Activated naive CD4-positive, alpha-beta T cell treated with anti-CD3 and anti-CD28 coated beads, Interleukin-2, amount 50 U/mL, for 72 hours (primary cell): Measurements from ENCODE around the gene MRPL41. TPM values are rescaled to one million over a fixed set of nuclear protein-coding genes. Genes with fewer than 3 reads are reported as not detected.
"Not testable (repeated sequence)": the region's sequence is repeated elsewhere in the genome, so short reads cannot be mapped to it uniquely, and the experiment has no call there.

Source experiments
- ATAC-seq, 2 donors: fragments of 150-1000 bp; cut with Tn5 transposase; 2 replicates each; pipeline ENCODE4 v1.10.0; 2021; ENCODE audit warnings: mild to moderate bottlenecking in 2 of 2, moderate library complexity in 2 of 2
- DNase-seq, 2 donors: peaks; one replicate each; pipeline ENCODE4 v3.0.0; 2021 to 2022; ENCODE audit warnings: low spot score in 2 of 2
- H3K27ac Mint-ChIP-seq, 2 donors: one replicate each; pipeline ENCODE4 v1.8.0; 2022; ENCODE audit warnings: mild to moderate bottlenecking in 2 of 2, mixed read lengths in 2 of 2
- H3K36me3 Mint-ChIP-seq, 2 donors: one replicate each; pipeline ENCODE4 v1.8.0; 2022; ENCODE audit warnings: mixed read lengths in 2 of 2
- H3K9me3 Mint-ChIP-seq, 2 donors: one replicate each; pipeline ENCODE4 v1.8.0; 2022; ENCODE audit warnings: mixed read lengths in 2 of 2
- total RNA-seq, 2 donors: library from RNA; stranded (reverse); gene quantifications; one replicate each; pipeline ENCODE4 v1.2.3, GENCODE V29; 2022

Gene MRPL41
- total RNA-seq, 2 donors from 2014 or later, result 21.2 to 31.6 TPM

DNA sequence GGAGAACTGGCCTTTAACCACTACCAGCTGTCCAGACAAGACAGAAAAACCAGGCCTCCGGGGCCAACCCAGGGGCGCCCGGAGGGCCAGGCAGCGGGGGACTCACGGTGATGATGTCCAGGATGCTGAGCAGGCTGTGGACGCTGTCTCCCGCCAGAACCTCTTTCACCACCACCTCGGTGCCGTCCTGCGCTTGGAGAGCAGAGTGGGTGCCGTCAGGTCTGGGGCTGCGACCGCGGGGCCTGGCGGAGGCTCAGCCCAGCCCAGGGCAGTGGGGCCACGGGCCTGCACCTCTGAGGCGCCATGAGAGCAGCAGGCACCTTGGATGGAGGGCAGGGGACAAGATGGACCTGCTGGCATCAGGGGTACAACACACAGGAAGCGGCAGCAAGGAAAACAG lies 11.1 kb upstream of the MRPL41 start:
- Mint-ChIP-seq H3K9me3 (peaks cover 5% of the 10 kb centered on the region in 2 donors), H3K27ac (no peak overlapping the region), H3K36me3 (peaks cover 5 to 7% of the 10 kb centered on the region in 2 donors)
- DNase-seq (no peak), ATAC-seq (no peak)

DNA sequence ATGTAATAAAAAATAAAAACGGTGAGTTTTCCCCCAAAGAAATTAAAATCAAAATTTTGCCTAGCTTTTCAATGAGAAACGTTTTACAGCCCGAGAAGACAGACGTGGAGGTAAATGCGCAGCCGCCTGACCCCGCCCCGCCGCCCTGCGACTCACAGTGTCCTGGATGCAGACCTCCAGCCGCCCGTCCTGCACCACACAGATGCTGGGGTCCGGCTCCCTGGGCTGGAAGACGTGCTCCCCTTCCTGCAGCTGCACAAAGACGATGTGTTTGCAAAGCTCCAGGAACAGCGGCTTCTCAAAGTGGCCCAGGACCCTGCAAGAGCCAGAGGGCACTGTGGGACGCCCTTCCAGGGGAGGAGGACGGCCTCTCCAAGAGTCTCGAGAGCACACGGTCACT lies 9.2 kb upstream of the MRPL41 start:
- Mint-ChIP-seq H3K36me3 (no peaks in the 10 kb centered on the region), H3K27ac (peak overlapping the region in 1 of 2 donors; percentile 81), H3K9me3 (no peaks in the 10 kb centered on the region)
- no peak for DNase-seq
- no peak for ATAC-seq

DNA sequence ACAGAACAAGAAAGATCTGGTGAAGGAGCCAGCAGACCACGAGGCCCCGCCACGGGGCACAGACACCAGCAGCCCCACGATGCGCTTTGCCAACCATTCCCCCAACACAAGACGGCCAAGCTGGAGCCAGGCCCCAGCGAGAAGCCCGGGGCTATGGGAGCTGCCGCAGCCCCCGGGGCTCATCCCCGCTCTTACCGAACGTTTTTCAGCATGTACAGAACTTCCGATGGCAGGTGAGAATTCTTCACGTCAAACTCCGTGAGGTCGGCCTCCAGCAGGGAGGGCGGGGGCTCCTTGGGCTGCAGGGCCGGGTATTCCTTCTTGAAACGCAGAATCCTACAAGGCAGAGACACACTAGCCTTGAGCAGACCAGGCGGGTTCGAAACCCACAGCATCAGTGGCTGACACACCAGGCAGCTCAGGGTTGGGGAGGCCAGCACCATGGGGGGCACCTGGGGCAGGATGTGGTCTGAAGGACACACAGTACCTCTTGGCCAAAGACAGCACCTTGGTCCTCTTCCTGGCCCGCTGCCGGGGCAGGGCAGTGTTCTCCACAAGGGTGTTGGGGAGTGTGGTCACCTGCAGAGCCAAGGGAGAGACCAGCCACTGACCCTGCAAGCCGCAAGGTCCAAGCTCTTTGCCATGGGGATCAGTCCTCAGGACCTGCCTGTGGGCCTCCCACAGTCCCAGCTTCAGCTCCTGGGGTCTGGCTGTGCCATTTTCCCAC lies 8.3 kb upstream of the MRPL41 start:
- H3K27ac Mint-ChIP-seq, result no peak overlapping the region
- ATAC-seq, result no peak
- no peaks in the 10 kb centered on the region for H3K36me3 Mint-ChIP-seq
- DNase-seq, result no peak
- no peaks in the 10 kb centered on the region for H3K9me3 Mint-ChIP-seq

GRCh38 chr9:137544176-137544760 lies 7.4 kb upstream of the MRPL41 start:
- H3K9me3 Mint-ChIP-seq, result no peaks in the 10 kb centered on the region
- DNase-seq (no peak), ATAC-seq (peak in 1 of 2 donors; percentile 24)
- H3K36me3 Mint-ChIP-seq, result no peaks in the 10 kb centered on the region
- peak overlapping the region; percentile 41 to 85 for H3K27ac Mint-ChIP-seq

- no peaks in the 10 kb centered on the region for H3K9me3 Mint-ChIP-seq
- ATAC-seq, result no peak
- DNase-seq, result no peak
- no peak overlapping the region for H3K27ac Mint-ChIP-seq
- no peaks in the 10 kb centered on the region for H3K36me3 Mint-ChIP-seq
Measured at GRCh38 chr9:137545123-137545522, 6.6 kb upstream of the MRPL41 start.

DNA sequence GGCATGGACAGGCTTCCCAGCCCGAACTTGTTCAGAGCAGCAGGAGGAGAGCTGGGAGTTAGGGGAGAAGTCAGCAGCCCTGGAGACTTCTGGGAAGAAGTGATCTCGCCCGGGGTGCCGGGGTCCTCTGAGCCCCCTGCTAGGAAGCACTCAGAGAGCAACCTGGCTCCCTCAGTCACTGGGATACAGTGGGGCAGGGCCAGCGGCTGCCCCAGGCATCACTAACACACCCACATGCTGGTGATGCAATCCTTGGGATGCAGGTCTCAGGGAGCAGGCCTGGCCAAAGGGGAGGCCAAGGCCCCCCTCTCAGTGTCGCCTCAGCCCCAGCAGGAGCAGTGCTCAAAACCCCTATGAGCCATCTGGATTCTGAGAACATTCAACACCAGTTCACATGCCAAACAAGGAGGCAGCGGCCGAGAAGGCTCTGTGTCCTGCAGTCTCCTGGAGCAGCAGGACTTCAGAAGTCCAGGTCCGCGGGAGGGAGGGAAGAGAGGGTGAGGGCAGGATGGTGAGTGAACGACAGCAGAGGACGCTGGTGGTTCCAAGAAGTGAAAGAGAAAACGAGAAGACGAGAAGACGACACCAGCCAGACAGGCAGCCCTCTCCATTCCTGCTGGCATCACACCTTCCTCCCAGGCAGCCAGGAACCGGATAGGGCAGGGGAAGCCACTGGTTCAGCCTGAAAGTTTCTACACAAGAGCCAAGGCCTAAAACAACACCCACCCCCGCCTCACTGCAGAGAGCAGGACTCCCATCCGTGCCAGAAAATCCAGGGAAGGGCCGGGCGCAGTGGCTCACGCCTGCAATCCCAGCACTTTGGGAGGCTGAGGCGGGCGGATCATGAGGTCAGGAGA lies 3.8 kb upstream of the MRPL41 start:
- ATAC-seq, result no peak
- peak overlapping the region; percentile 40 to 65 for H3K27ac Mint-ChIP-seq
- DNase-seq, result no peak
- peaks cover 0 to 7% of the 10 kb centered on the region in 2 donors for H3K36me3 Mint-ChIP-seq
- no peaks in the 10 kb centered on the region for H3K9me3 Mint-ChIP-seq

GRCh38 chr9:137550231-137550621 lies 1.5 kb upstream of the MRPL41 start, which contains the start of gene PNPLA7:
PNPLA7 (minus strand) TSS chr9:137550402; CDS start chr9:137550197, 205 bp downstream.
- DNase-seq, result peak in 1 of 2 donors; percentile 48
- ATAC-seq, result peak; percentile 21
- Mint-ChIP-seq H3K36me3 (peaks cover 0 to 7% of the 10 kb centered on the region in 2 donors), H3K9me3 (no peaks in the 10 kb centered on the region), H3K27ac (peak within 1 kb of the TSS in 1 of 2 donors; percentile 68)

DNA sequence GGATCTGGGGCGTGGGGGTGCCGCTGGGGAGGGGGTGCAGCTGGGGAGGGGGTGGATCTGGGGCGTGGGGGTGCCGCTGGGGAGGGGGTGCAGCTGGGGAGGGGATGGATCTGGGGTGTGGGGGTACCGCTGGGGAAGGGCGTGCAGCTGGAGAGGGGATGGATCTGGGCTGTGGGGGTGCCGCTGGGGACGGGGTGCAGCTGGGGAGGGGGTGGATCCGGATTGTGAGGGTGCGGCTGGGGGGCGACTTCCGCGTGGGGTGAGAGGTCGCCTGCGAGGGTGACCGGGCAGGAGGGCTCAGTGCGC lies 768 bp upstream of the MRPL41 start:
- not testable (repeated sequence) for H3K36me3 Mint-ChIP-seq, DNase-seq, H3K9me3 Mint-ChIP-seq, H3K27ac Mint-ChIP-seq
- ATAC-seq, result peak in 1 of 2 donors; percentile 0

- no peaks in the 10 kb centered on the region for H3K9me3 Mint-ChIP-seq
- peak overlapping the region; percentile 81 to 82 for H3K27ac Mint-ChIP-seq
- no peak for DNase-seq
- H3K36me3 Mint-ChIP-seq, result peaks cover 0 to 7% of the 10 kb centered on the region in 2 donors
- peak; percentile 7 to 8 for ATAC-seq
Measured at GRCh38 chr9:137552022-137552768, 516 bp downstream of the MRPL41 start.

GRCh38 chr9:137553654-137554053 lies 2.0 kb downstream of the MRPL41 start:
- H3K9me3 Mint-ChIP-seq, ATAC-seq, H3K27ac Mint-ChIP-seq, H3K36me3 Mint-ChIP-seq, DNase-seq: not testable (repeated sequence)

DNA sequence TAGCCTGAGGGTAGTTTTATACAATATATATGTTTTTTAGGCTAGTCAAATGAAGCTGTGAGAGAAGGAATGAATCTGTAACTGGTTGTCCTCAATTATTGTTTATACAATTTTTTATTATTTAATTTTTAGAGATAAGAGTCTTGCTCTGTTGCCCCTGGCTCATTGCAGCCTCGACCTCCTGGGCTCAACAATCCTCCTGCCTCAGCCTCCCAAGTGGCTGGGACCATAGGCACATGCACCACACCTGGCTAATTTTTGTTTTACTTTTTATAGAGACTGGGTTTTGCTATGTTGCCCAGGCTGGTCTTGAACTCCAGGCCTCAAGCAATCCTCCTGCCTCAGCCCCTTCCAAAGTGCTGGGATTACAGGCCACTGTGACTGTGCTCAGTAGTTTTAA lies 2.7 kb downstream of the MRPL41 start:
- Mint-ChIP-seq H3K27ac (no peak overlapping the region), H3K9me3 (no peaks in the 10 kb centered on the region), H3K36me3 (peaks cover under 1 to 7% of the 10 kb centered on the region in 2 donors)
- DNase-seq, result no peak
- no peak for ATAC-seq

DNA sequence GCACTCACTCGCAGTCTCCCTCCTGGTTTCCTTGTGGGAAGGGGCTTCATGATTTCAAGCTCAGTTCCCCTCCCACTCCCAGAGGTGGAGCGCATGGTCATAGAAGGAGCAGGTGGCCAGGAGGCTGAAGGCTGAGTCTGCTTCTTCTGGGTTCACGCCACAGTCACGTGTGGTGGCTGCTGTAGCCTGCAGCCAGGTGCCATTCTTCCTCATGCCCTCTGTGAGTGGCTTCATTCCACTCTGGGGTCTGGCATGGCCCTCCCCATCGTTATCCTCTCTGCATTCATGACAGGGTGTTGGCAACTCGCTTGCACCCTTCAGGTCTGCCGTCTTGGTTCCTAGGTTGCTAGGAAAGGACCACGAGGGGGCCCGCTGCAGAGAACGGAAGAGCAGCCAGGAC lies 3.5 kb downstream of the MRPL41 start:
- DNase-seq (no peak), ATAC-seq (no peak)
- peak overlapping the region in 1 of 2 donors; percentile 67 for H3K27ac Mint-ChIP-seq
- peaks cover 6 to 13% of the 10 kb centered on the region in 2 donors for H3K36me3 Mint-ChIP-seq
- H3K9me3 Mint-ChIP-seq, result no peaks in the 10 kb centered on the region

DNA sequence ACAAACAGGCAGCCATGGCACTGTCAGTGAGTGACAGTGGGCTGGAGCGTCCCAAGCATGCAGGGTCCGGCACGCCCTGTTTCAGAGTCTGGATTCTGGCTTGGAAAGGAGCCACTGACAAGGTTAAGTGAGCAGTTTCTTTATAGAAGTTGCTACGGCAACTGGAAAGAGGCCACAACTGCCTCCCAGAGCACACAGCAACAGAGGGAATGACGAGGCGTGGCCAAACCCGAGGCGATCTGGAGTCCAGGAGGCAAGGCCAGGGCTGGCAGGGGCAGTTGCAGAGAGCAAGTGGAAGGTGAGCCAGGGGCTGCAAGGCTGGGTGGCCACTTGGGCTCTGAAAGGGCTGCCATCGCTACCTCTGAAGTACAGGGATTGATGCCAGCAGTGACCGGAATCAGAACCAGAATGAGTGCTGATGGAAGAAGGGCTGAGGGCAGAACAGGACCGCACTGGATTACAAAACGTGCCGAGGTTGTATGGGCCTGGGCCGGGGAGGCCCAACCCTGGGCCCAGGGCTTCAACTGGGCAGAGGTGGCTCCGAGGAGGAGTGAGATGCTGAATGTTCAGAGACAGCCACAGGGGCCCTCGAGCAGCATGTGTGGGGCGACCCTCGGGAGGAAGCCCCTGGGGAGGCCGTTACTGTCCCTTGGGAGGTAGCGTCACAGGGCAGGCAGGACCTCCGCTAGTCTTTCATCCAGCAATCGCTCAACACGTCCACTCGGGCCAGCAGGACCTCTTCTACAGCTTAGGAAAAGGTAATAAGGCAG lies 4.6 kb downstream of the MRPL41 start:
- Mint-ChIP-seq H3K9me3 (no peaks in the 10 kb centered on the region), H3K27ac (no peak overlapping the region), H3K36me3 (peaks cover 6 to 13% of the 10 kb centered on the region in 2 donors)
- ATAC-seq, result no peak
- no peak for DNase-seq

GRCh38 chr9:137558127-137558526 lies 6.4 kb downstream of the MRPL41 start:
- no peak for DNase-seq
- no peak for ATAC-seq
- peaks cover 6% of the 10 kb centered on the region in 2 donors for H3K36me3 Mint-ChIP-seq
- no peaks in the 10 kb centered on the region for H3K9me3 Mint-ChIP-seq
- H3K27ac Mint-ChIP-seq, result no peak overlapping the region

- H3K9me3 Mint-ChIP-seq, result no peaks in the 10 kb centered on the region
- no peak for ATAC-seq
- DNase-seq, result no peak
- H3K27ac Mint-ChIP-seq, result peak overlapping the region; percentile 15 to 70
- H3K36me3 Mint-ChIP-seq, result peaks cover 11 to 15% of the 10 kb centered on the region in 2 donors
Measured at GRCh38 chr9:137564134-137564533, 12.5 kb downstream of the MRPL41 start.

DNA sequence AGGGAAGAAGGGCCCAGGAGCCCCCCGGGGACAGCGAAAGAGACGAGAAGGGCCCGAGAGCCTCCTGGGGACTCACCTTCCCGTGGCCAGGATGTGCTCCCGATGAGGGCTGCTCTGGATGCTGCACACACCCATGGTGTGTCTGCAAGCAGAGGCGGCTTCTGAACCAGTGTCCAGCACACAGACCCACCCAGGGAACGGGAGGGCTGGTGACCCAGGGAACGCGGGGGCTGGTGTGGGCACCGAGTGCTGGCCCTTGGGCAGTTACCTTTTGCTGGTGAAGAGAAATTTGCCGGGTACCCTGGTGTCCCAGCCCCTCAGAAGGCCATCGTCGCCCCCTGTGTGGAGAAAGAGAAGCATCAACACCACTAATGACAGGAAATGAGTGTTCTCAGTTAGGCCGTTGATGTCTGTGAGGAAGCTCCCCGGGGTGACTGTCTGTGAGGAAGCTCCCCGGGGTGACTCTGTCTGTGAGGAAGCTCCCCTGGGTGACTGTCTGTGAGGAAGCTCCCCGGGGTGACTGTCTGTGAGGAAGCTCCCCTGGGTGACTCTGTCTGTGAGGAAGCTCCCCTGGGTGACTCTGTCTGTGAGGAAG lies 13.2 kb downstream of the MRPL41 start:
- ATAC-seq (no peak), DNase-seq (no peak)
- H3K36me3 Mint-ChIP-seq, result peaks cover 5 to 11% of the 10 kb centered on the region in 2 donors
- H3K9me3 Mint-ChIP-seq, result no peaks in the 10 kb centered on the region
- peak overlapping the region; percentile 15 to 77 for H3K27ac Mint-ChIP-seq
